Activated naive CD8-positive, alpha-beta T cell treated with anti-CD3 and anti-CD28 coated beads for 36 hours (primary cell): ENCODE results near the gene TRIO. TPM values are rescaled to one million over a fixed set of nuclear protein-coding genes. Genes with fewer than 3 reads are reported as not detected.
"Not testable (repeated sequence)": the region's sequence is repeated elsewhere in the genome, so short reads cannot be mapped to it uniquely, and the experiment has no call there.

Source experiments
- DNase-seq: peaks from one replicate; pipeline ENCODE4 v3.0.0; 2021
- H3K27ac Mint-ChIP-seq: one replicate; pipeline ENCODE4 v1.8.0; 2022; ENCODE audit warnings: mild to moderate bottlenecking, moderate library complexity, mixed read lengths
- H3K27me3 Mint-ChIP-seq: one replicate; pipeline ENCODE4 v1.8.0; 2022; ENCODE audit warnings: mild to moderate bottlenecking, mixed read lengths
- H3K36me3 Mint-ChIP-seq: one replicate; pipeline ENCODE4 v1.8.0; 2021; ENCODE audit warnings: mild to moderate bottlenecking, mixed read lengths
- H3K4me1 Mint-ChIP-seq: one replicate; pipeline ENCODE4 v1.8.0; 2021; ENCODE audit warnings: mixed read lengths
- H3K4me3 Mint-ChIP-seq: one replicate; pipeline ENCODE4 v1.8.0; 2022; ENCODE audit warnings: mild to moderate bottlenecking, moderate library complexity, mixed read lengths
- H3K9me3 Mint-ChIP-seq: one replicate; pipeline ENCODE4 v1.8.0; 2022; ENCODE audit warnings: mixed read lengths
- total RNA-seq, 2 experiments: library from RNA; stranded (reverse); gene quantifications; one replicate each; pipeline ENCODE4 v1.2.3, GENCODE V29; 2021

Gene TRIO
- total RNA-seq, 2 experiments from 2014 or later, result 7.4 to 9.8 TPM

- H3K4me3 Mint-ChIP-seq, result no peak overlapping the region
- H3K27me3 Mint-ChIP-seq, result no peaks in the 10 kb centered on the region
- H3K36me3 Mint-ChIP-seq, result no peaks in the 10 kb centered on the region
- peak overlapping the region; percentile 55 for H3K27ac Mint-ChIP-seq
- no peaks in the 10 kb centered on the region for H3K9me3 Mint-ChIP-seq
- peak; percentile 43 for DNase-seq
- H3K4me1 Mint-ChIP-seq, result peaks cover 9% of the 10 kb centered on the region
Measured at GRCh38 chr5:14385019-14385418, 241.9 kb downstream of the TRIO start.

- H3K27ac Mint-ChIP-seq, result no peak overlapping the region
- peaks cover 1% of the 10 kb centered on the region for H3K27me3 Mint-ChIP-seq
- no peak for DNase-seq
- no peak overlapping the region for H3K4me3 Mint-ChIP-seq
- peaks cover 3% of the 10 kb centered on the region for H3K36me3 Mint-ChIP-seq
- H3K9me3 Mint-ChIP-seq, result no peaks in the 10 kb centered on the region
- H3K4me1 Mint-ChIP-seq, result peaks cover 9% of the 10 kb centered on the region
Measured at GRCh38 chr5:14386884-14387624, 243.9 kb downstream of the TRIO start.

DNA sequence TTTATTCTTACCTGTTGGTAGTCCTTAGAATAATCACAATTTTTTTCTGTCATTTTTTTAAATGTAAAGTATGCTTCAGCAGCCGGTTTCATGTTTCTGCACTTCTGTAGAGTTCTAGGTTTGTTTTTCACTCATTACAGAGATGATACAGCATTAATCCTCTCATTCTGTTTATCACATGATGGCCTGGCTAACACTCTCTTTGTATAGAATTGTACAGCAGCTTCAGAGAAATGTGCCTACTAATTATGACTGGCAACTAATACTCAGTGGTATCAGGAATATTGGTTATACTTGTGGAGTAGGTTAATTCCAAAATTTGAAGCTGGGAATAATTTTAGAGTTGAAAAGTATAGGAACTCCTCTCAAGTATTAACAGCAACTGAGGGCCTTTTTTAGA, 245.6 kb downstream of the TRIO start:
- DNase-seq, result no peak
- no peak overlapping the region for H3K4me3 Mint-ChIP-seq
- H3K27me3 Mint-ChIP-seq, result peaks cover 3% of the 10 kb centered on the region
- peaks cover 9% of the 10 kb centered on the region for H3K4me1 Mint-ChIP-seq
- peaks cover 8% of the 10 kb centered on the region for H3K36me3 Mint-ChIP-seq
- H3K27ac Mint-ChIP-seq, result no peak overlapping the region
- no peaks in the 10 kb centered on the region for H3K9me3 Mint-ChIP-seq

GRCh38 chr5:14392552-14392951, 249.4 kb downstream of the TRIO start:
- not testable (repeated sequence) for H3K4me3 Mint-ChIP-seq, H3K27ac Mint-ChIP-seq, DNase-seq, H3K4me1 Mint-ChIP-seq, H3K9me3 Mint-ChIP-seq, H3K36me3 Mint-ChIP-seq, H3K27me3 Mint-ChIP-seq

- peaks cover 8% of the 10 kb centered on the region for H3K36me3 Mint-ChIP-seq
- H3K4me3 Mint-ChIP-seq, result no peak overlapping the region
- H3K27me3 Mint-ChIP-seq, result peaks cover 3% of the 10 kb centered on the region
- H3K9me3 Mint-ChIP-seq, result no peaks in the 10 kb centered on the region
- no peak overlapping the region for H3K27ac Mint-ChIP-seq
- DNase-seq, result no peak
- no peaks in the 10 kb centered on the region for H3K4me1 Mint-ChIP-seq
Measured at GRCh38 chr5:14394365-14394764, 251.2 kb downstream of the TRIO start.

DNA sequence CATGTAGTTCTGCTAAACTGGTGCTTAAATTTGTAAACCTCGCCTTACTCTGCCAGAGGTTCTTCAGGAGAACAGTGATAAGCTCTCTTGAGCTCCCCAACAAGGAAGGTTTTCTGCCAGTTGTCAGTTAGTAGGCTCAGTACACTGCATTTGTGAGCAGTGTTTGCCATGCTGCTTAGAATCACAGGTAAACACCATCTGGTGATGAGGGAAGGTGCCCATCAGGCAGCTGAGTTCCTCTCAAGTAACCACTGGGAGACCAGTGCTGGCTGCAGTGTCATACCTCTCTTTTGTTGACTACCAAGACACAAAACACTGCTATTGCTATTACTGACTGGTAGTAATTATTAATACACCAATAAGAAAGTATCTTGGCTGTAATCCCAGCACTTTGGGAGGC, 252.3 kb downstream of the TRIO start:
- Mint-ChIP-seq H3K4me3 (no peak overlapping the region), H3K4me1 (peaks cover 9% of the 10 kb centered on the region), H3K27ac (no peak overlapping the region), H3K27me3 (peaks cover 3% of the 10 kb centered on the region), H3K36me3 (peaks cover 8% of the 10 kb centered on the region), H3K9me3 (no peaks in the 10 kb centered on the region)
- DNase-seq, result no peak

- H3K27me3 Mint-ChIP-seq, result peaks cover 3% of the 10 kb centered on the region
- H3K36me3 Mint-ChIP-seq, result peaks cover 6% of the 10 kb centered on the region
- no peak for DNase-seq
- no peak overlapping the region for H3K4me3 Mint-ChIP-seq
- H3K27ac Mint-ChIP-seq, result no peak overlapping the region
- no peaks in the 10 kb centered on the region for H3K9me3 Mint-ChIP-seq
- H3K4me1 Mint-ChIP-seq, result peaks cover 14% of the 10 kb centered on the region
Measured at GRCh38 chr5:14396066-14396465, 252.9 kb downstream of the TRIO start.

- H3K4me3 Mint-ChIP-seq, result no peak overlapping the region
- no peaks in the 10 kb centered on the region for H3K9me3 Mint-ChIP-seq
- no peak overlapping the region for H3K27ac Mint-ChIP-seq
- DNase-seq, result no peak
- peaks cover 3% of the 10 kb centered on the region for H3K27me3 Mint-ChIP-seq
- H3K36me3 Mint-ChIP-seq, result peaks cover 8% of the 10 kb centered on the region
- peaks cover 21% of the 10 kb centered on the region for H3K4me1 Mint-ChIP-seq
Measured at GRCh38 chr5:14396737-14397136, 253.6 kb downstream of the TRIO start.

DNA sequence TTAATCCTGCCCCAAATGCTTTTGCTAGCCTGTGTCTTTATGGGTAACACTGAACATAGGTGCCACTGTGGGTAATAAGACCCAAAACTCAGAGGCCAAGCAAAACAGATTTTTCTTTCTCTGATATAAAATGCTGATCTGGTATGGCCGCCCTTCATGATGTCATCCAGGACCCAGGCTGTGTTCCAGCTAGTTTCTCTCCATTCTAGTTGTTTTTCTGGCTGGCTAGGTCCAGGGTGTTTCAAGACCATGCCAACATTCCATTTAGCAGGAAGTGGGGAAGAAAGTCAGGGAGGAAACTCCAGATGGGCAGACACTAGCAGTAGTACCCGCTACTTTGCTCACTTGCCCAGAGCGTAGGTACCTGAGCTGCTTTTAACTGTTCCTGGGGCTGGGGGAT, 254.6 kb downstream of the TRIO start:
- no peak for DNase-seq
- peaks cover 10% of the 10 kb centered on the region for H3K36me3 Mint-ChIP-seq
- H3K4me3 Mint-ChIP-seq, result no peak overlapping the region
- H3K27ac Mint-ChIP-seq, result peak overlapping the region; percentile 4
- no peaks in the 10 kb centered on the region for H3K27me3 Mint-ChIP-seq
- peaks cover 25% of the 10 kb centered on the region for H3K4me1 Mint-ChIP-seq
- peaks cover 6% of the 10 kb centered on the region for H3K9me3 Mint-ChIP-seq

DNA sequence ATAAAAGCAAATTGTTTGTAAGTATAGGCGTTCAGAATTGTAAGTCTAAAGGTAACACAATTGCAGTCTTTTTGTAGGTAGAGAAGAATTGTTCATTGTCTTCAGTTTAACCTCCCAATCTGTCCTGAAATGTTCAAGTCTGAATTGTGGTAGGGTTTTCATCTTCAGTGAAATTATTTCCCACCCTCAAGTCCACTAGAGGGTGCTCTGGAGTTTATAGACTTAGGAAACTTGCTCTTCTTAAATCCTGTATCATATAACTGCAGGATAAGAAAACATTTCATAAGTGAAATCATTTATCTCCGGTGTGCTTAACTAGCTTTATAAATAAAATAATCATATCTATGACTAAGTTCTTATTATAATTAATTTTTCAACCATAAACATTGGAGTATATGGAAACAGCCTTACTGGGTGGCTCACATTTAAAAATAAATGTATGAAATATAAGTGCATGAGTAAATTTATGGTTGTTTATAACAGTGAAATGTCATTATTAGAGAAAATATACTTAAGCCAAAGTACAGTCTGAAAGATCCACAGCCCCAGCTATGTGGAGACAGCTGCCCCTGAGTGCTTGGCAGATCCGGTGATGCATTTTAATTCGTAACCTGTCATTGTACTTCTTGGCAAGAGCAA, 256.0 kb downstream of the TRIO start:
- Mint-ChIP-seq H3K4me1 (peaks cover 27% of the 10 kb centered on the region), H3K27me3 (no peaks in the 10 kb centered on the region), H3K27ac (no peak overlapping the region), H3K9me3 (peaks cover 11% of the 10 kb centered on the region), H3K4me3 (no peak overlapping the region), H3K36me3 (peaks cover 11% of the 10 kb centered on the region)
- DNase-seq, result no peak

GRCh38 chr5:14400085-14400484, 256.9 kb downstream of the TRIO start:
- DNase-seq, result no peak
- peaks cover 11% of the 10 kb centered on the region for H3K36me3 Mint-ChIP-seq
- H3K9me3 Mint-ChIP-seq, result peaks cover 12% of the 10 kb centered on the region
- no peak overlapping the region for H3K27ac Mint-ChIP-seq
- H3K4me1 Mint-ChIP-seq, result peaks cover 31% of the 10 kb centered on the region
- no peak overlapping the region for H3K4me3 Mint-ChIP-seq
- H3K27me3 Mint-ChIP-seq, result no peaks in the 10 kb centered on the region

GRCh38 chr5:14400611-14401010, 257.5 kb downstream of the TRIO start:
- DNase-seq, result no peak
- Mint-ChIP-seq H3K27ac (no peak overlapping the region), H3K36me3 (peaks cover 11% of the 10 kb centered on the region), H3K9me3 (peaks cover 12% of the 10 kb centered on the region), H3K27me3 (no peaks in the 10 kb centered on the region), H3K4me1 (peaks cover 31% of the 10 kb centered on the region), H3K4me3 (no peak overlapping the region)

DNA sequence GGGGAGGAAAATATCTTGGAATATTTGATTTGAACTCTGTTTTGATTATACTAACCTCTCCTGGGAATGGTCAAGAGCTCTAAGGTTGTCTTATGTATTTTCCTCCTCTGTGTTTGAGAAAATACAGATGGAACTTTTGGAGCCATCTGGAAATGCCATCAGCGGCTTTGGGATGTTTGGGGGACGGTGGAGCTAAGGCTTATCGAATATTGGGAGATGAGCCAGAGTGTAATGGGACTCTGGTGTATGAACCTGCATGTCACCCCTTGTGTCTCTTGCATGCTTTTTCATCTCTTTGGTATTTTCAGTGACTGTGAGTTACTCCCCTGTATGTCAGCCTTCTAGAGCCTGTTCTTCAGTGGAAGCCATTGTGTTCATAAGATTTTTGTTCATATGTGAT, 258.5 kb downstream of the TRIO start:
- Mint-ChIP-seq H3K4me3 (no peak overlapping the region), H3K4me1 (peaks cover 31% of the 10 kb centered on the region), H3K36me3 (peaks cover 11% of the 10 kb centered on the region), H3K9me3 (peaks cover 12% of the 10 kb centered on the region), H3K27me3 (no peaks in the 10 kb centered on the region), H3K27ac (no peak overlapping the region)
- no peak for DNase-seq

GRCh38 chr5:14402424-14402823, 259.3 kb downstream of the TRIO start:
- Mint-ChIP-seq H3K27me3 (no peaks in the 10 kb centered on the region), H3K9me3 (peaks cover 12% of the 10 kb centered on the region), H3K27ac (peak overlapping the region; percentile 62), H3K4me1 (peaks cover 31% of the 10 kb centered on the region), H3K36me3 (peaks cover 11% of the 10 kb centered on the region), H3K4me3 (peak overlapping the region; percentile 11)
- no peak for DNase-seq

DNA sequence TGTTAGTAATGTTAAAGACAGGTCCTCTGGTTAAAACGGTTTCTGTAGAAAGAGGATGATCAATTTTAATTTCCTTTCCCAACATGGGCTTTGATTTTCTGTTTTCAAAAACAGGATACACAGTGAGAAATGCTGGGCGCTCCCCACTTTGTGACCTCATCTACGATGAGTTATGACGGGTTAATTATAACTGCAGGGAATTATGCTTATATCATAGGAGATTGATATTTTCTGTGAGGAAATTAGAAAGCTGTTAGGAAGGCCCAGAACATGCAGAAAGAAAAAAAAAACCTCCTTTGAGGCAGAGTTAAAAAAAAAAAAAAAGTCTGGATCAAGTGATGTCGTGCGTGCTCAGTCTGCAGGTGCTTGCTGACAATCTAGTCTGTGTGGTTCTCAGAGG, 261.6 kb downstream of the TRIO start:
- Mint-ChIP-seq H3K27me3 (no peaks in the 10 kb centered on the region), H3K36me3 (peaks cover 11% of the 10 kb centered on the region), H3K4me1 (peaks cover 29% of the 10 kb centered on the region), H3K27ac (no peak overlapping the region), H3K9me3 (peaks cover 12% of the 10 kb centered on the region), H3K4me3 (no peak overlapping the region)
- no peak for DNase-seq

DNA sequence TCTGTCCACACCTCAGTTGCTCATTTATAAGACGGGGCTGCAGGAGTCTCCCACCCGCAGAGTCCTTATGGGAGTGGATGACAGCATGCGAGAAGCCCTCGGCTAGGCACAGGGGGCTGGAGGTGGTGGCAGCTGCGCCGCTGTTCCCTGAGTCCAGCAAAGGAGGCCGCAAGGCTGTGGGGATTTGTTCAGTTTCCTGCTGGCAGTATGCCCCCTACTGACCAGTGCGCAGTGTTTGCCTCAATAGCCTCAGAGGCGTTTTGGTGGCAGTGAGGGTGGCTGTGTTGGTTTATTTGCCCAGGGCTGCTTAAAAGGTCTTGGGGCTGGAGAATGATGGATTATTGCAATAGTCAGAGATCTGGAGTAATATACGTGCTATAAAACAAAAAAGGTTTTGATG, 262.1 kb downstream of the TRIO start:
- Mint-ChIP-seq H3K4me1 (peaks cover 24% of the 10 kb centered on the region), H3K4me3 (no peak overlapping the region), H3K27ac (no peak overlapping the region), H3K27me3 (no peaks in the 10 kb centered on the region), H3K9me3 (peaks cover 12% of the 10 kb centered on the region), H3K36me3 (peaks cover 11% of the 10 kb centered on the region)
- DNase-seq, result no peak
